Uterus (tissue), 2 donors: ENCODE measurements around the gene CTRB1.

Experiments used
- CTCF ChIP-seq, 4 experiments: fragments of 200-600 bp in 2 of 4; fragments of 450-650 bp in 2 of 4; sonication (generic) in 2 of 4; IDR thresholded peaks; one replicate each; pipeline ENCODE4 v1.5.1; 2016 to 2019; ENCODE audit warnings: antibody characterized with exemption in 4 of 4, mild to moderate bottlenecking in 2 of 4, moderate library complexity in 1 of 4
- POLR2A ChIP-seq, 2 donors: fragments of 450-650 bp; IDR thresholded peaks; one replicate each; pipeline ENCODE4 v1.6.1; 2016; ENCODE audit warnings: antibody characterized with exemption in 2 of 2, mild to moderate bottlenecking in 1 of 2, moderate library complexity in 1 of 2

- TF ChIP-seq POLR2A (IDR thresholded peaks at IDR 0.05) (peak; percentile 71 to 74), CTCF (IDR thresholded peaks at IDR 0.05) (peak in 3 of 4 experiments; percentile 6 to 15 (median 12))
These were observed 32.7 kb downstream of the CTRB1 start, which contains the start of gene BCAR1 for GRCh38 chr16:75251280-75252048.
